Stomach smooth muscle (tissue), 2 donors: ENCODE data around the gene MFF.

Experiments
- H3K27ac ChIP-seq: one replicate; pipeline ENCODE4 v1.7.0; 2013; ENCODE audit warnings: mild to moderate bottlenecking, low read length, inconsistent platforms
- H3K27me3 ChIP-seq, 2 donors: one replicate each; pipeline ENCODE4 v1.7.0; 2013; ENCODE audit warnings: low read length in 2 of 2; ENCODE audit not compliant: insufficient read depth in 2 of 2, control insufficient read depth in 1 of 2
- H3K36me3 ChIP-seq, 2 donors: one replicate each; pipeline ENCODE4 v1.7.0; 2013; ENCODE audit warnings: low read length in 2 of 2; ENCODE audit not compliant: control insufficient read depth in 2 of 2, insufficient read depth in 2 of 2
- H3K4me1 ChIP-seq: one replicate; pipeline ENCODE4 v1.7.0; 2013; ENCODE audit warnings: low read length; ENCODE audit not compliant: control insufficient read depth, insufficient read depth
- H3K4me3 ChIP-seq, 2 donors: one replicate each; pipeline ENCODE4 v1.7.0; 2013; ENCODE audit warnings: low read length in 2 of 2
- H3K9ac ChIP-seq, 2 donors: one replicate each; pipeline ENCODE4 v1.7.0; 2013; ENCODE audit warnings: low read length in 2 of 2, mild to moderate bottlenecking in 1 of 2
- H3K9me3 ChIP-seq, 2 donors: one replicate each; pipeline ENCODE4 v1.7.0; 2013; ENCODE audit warnings: low read length in 2 of 2; ENCODE audit not compliant: control insufficient read depth in 2 of 2
- donor health status: healthy.
- donor health status: Pancreatic carcinoma.

MFF gene

DNA sequence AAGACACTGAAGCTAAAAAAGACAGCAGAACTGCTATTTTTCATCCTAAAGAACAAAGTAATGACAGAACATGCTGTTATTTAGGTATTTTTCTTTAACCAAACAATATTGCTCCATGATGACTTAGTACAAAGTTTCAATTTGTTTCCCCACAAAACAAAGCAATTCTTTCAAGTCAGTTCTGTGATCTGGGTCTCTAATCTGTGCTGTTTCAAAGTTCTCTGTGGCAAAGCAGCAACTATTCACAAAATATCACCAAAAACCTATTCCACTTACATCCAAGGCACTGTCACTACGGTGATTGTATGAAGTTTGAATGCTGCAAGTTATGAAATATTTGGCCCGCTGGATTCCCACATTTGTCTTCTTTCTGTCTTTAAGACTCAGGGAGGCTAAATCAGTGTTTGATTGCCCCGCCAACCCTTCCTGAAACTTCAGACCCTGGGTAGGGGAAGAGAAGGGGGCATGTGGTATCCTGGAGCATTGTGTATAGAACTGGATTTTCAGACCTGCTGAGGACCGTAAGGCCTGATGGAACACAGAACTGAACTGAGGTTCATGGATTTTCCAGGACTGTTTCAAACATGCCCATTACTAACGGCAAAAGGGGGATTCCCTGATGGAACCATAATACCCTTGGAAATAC lies 13.1 kb upstream of the MFF start:
- H3K27ac ChIP-seq = no peak overlapping the region
- H3K27me3 ChIP-seq = no peaks in the 10 kb centered on the region
- H3K36me3 ChIP-seq = no peaks in the 10 kb centered on the region
- no peak overlapping the region for H3K4me3 ChIP-seq
- H3K4me1 ChIP-seq = no peaks in the 10 kb centered on the region
- H3K9ac ChIP-seq = no peak overlapping the region
- no peaks in the 10 kb centered on the region for H3K9me3 ChIP-seq

DNA sequence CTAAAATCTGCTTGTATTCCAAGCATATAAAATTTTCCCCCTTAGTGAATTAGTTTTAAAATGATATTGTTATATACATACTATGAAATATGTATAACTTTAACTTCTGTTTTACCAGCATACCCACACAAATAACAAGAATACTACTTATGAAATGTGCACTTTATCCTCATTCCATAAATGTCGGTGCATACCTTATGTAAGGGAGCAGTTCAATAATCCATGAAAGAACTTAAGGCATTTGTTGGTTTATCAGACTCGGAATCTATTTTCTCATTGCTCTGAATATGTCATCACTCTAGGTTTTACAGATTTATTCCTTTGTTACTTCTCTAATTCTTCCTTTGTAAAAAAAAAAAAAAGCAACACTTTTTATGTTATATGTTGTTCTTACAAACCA lies 12.5 kb upstream of the MFF start:
- H3K9ac ChIP-seq = no peak overlapping the region
- H3K4me3 ChIP-seq = no peak overlapping the region
- H3K36me3 ChIP-seq = no peaks in the 10 kb centered on the region
- H3K27ac ChIP-seq = no peak overlapping the region
- no peaks in the 10 kb centered on the region for H3K9me3 ChIP-seq
- no peaks in the 10 kb centered on the region for H3K27me3 ChIP-seq
- no peaks in the 10 kb centered on the region for H3K4me1 ChIP-seq

DNA sequence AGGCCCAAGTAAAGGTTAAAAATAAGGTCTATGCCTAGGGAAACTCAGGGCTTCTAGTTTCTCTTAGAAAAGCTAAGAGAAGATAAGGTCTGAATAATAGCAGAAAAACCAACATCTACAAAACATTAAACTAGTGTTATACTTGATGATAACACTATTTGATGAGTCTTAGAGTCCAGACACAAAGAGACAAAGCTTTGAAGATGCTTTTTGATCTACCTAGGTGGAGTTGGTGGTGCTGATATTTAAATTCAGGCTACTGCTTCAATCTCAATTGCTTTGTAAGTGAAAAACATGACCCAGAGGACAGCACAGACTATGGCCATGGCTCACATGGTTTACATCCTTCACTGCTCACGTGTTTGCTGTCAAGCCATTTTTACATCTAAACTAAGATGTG lies 11.7 kb upstream of the MFF start:
- H3K4me1 ChIP-seq = no peaks in the 10 kb centered on the region
- H3K36me3 ChIP-seq = no peaks in the 10 kb centered on the region
- no peak overlapping the region for H3K9ac ChIP-seq
- no peak overlapping the region for H3K4me3 ChIP-seq
- no peaks in the 10 kb centered on the region for H3K27me3 ChIP-seq
- H3K9me3 ChIP-seq = no peaks in the 10 kb centered on the region
- H3K27ac ChIP-seq = no peak overlapping the region

DNA sequence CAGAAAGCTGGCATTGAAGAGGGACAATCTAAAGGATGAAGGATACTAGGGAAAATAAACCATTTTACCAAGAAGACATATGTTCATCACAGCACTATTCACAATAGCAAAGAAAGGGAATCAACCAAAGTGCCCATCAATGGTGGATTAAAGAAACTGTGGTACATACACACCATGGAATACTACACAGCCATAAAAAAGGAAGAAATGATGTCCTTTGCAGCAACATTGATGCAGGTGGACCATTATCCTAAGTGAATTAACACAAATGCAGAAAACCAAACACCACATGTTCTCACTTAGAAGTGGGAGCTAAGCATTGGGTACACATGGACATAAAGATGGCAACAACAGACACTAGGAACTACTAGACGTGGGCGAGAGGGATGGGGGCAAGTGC lies 7.2 kb upstream of the MFF start:
- Histone ChIP-seq H3K9ac (no peak overlapping the region), H3K27me3 (no peaks in the 10 kb centered on the region), H3K9me3 (no peaks in the 10 kb centered on the region), H3K4me1 (no peaks in the 10 kb centered on the region), H3K27ac (no peak overlapping the region), H3K36me3 (no peaks in the 10 kb centered on the region), H3K4me3 (no peak overlapping the region)

DNA sequence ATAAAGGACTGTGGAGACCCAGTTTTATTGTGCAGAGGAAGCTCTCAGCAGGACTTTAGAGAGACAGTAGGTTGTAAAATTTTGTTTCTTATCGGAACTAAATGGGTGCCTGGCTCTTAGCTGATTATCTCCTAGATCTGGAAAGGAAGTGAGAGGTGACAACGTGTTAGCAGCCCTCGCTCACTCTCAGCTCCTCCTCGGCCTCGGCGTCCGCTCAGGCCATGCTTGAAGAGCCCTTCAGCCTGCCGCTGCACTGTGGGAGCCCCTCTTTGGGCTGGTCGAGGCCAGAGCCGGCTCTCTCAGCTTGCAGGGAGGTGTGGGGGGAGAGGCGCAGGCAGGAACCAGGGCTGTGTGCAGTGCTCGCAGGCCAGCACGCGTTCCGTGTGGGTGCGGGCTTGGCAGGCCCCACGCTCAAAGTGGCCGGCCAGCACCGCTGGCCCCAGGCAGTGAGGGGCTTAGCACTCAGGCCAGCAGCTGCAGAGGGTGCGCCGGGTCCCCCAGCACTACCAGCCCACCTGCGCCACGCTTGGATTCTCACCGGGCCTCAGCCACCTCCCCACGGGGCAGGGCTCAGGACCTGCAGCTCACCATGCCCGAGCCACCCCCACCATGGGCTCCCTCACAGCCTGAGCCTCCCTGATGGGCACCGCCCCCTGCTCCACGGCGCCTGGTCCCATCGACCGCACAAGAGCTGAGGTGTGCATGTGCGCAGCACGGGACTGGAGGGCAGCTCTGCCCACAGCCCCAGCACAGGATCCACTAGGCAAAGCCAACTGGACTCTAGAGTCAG lies 4.6 kb upstream of the MFF start:
- Histone ChIP-seq H3K36me3 (no peaks in the 10 kb centered on the region), H3K27me3 (no peaks in the 10 kb centered on the region), H3K9me3 (no peaks in the 10 kb centered on the region), H3K9ac (no peak overlapping the region), H3K27ac (no peak overlapping the region), H3K4me1 (no peaks in the 10 kb centered on the region), H3K4me3 (no peak overlapping the region)

DNA sequence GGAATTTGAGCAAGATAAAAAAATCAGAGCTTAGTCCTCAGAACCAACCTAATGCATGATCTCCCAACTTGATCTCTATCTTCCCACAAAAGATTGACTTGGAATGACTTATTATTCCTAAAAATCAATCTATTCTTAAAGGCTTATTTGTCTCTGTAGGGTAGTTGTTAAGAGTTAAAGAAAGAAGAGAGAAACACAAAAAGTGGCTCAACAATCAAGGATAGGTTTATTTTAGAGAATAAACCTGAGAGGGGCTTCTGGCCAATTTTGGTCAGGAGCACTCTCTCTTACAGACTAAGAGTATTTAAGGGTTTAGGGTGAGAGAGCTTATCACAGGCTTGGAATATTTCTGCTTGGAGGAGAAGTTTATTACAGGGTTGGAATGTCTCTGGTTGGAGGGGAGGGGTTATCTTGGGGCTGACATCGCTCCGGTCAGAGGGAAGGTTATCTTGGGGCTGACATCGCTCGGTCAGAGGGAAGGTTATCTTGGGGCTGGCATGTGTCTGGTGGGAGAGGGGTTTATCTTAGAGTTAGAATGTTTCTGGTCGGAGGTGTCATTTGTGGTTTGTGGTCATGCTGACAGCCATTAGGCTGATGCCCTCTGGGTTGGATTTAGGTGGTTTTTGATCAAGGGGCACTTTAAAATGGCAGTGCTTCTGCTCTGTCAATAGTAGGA lies 2.4 kb upstream of the MFF start:
- H3K4me1 ChIP-seq = no peaks in the 10 kb centered on the region
- H3K9me3 ChIP-seq = no peaks in the 10 kb centered on the region
- no peaks in the 10 kb centered on the region for H3K36me3 ChIP-seq
- no peak overlapping the region for H3K9ac ChIP-seq
- no peaks in the 10 kb centered on the region for H3K27me3 ChIP-seq
- no peak overlapping the region for H3K27ac ChIP-seq
- H3K4me3 ChIP-seq = no peak overlapping the region

DNA sequence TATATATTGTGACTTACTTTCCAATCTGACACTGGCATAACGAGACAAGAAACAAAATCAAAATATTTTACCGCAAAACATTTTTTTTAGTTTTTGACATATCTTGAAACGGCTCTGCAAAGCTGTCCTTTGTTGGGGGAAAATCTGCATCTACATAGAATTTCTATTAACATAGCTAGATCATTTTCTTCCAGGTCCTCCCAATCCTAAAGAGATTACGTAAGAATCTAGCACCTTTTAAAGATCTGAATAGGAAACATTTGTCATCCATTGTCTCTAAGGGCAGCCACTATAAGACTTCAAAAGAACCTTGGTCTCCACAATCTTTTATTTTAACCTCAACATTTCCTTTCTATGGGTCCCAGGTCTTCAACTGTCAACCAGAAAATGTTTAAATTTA lies 1.2 kb upstream of the MFF start:
- Histone ChIP-seq H3K27ac (no peak overlapping the region), H3K36me3 (no peaks in the 10 kb centered on the region), H3K9me3 (no peaks in the 10 kb centered on the region), H3K4me3 (peak overlapping the region; percentile 89 to 90), H3K9ac (no peak overlapping the region), H3K4me1 (no peaks in the 10 kb centered on the region), H3K27me3 (no peaks in the 10 kb centered on the region)

DNA sequence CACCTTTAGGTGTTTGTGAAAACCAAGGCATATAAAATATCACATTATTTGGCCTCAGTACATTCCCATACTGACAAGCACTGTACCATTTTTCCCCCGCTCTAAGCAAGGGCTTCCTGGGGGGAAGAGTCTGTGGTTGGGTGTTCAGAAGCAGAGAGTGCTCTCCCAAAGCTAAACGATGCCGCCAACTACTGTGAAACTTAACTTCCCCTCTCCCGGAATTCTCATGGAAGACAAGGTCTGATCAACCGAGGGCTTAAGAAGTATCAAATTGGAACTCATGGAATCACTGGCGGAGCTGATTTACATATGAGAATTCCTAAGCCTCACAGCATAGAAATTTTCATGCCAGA lies 433 bp upstream of the MFF start:
- H3K9ac ChIP-seq = peak overlapping the region; percentile 87 to 94

DNA sequence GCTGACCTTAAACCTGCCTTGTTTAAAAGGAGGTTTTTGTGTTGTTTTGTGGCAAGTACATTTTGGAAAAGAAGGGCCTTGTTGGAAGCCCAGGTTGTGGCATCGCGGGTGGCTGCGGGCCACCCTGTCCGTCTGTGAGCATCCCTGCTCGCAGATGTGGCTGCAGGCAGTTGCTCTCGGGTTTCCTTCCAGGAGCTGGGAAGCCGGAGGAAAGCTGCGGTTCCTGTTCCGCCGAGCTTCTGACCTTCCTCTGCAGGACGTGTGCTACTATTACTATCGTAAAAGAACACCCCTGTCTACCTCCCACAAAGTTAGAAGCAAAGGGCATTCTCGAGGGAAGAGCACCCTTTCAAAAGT lies 766 bp downstream of the MFF start:
- Histone ChIP-seq H3K4me3 (peak overlapping the region; percentile 89 to 90), H3K9ac (peak overlapping the region; percentile 87 to 94), H3K36me3 (no peaks in the 10 kb centered on the region), H3K27me3 (no peaks in the 10 kb centered on the region), H3K27ac (peak overlapping the region; percentile 80), H3K4me1 (no peaks in the 10 kb centered on the region), H3K9me3 (no peaks in the 10 kb centered on the region)

More for the DNA sequence above, 433 bp upstream of the MFF start:
- Histone ChIP-seq H3K27ac (peak overlapping the region; percentile 80), H3K9me3 (no peaks in the 10 kb centered on the region), H3K4me1 (no peaks in the 10 kb centered on the region), H3K27me3 (no peaks in the 10 kb centered on the region), H3K4me3 (peak overlapping the region; percentile 89 to 90), H3K36me3 (no peaks in the 10 kb centered on the region)

DNA sequence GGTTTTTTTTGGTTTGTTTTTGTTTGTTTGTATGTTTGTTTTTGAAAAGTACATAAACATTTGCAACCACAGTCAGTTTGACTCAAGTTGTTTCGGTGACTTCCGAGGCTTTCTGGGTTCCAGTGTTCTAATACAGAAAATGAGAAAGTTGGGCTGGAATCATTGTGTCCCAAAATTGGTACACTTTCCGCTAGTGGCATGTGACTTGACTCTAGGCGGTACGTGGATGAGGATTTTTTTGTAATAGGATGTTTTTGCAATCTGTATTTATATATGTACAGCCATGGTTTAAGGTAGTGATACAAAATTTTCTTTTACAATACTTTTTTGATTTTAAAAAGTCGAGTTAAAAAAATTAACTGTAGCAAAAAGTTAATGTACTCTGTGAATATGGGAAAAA lies 1.7 kb downstream of the MFF start:
- no peak overlapping the region for H3K4me3 ChIP-seq
- H3K4me1 ChIP-seq = no peaks in the 10 kb centered on the region
- H3K9me3 ChIP-seq = no peaks in the 10 kb centered on the region
- H3K27ac ChIP-seq = no peak overlapping the region
- no peaks in the 10 kb centered on the region for H3K36me3 ChIP-seq
- no peak overlapping the region for H3K9ac ChIP-seq
- H3K27me3 ChIP-seq = no peaks in the 10 kb centered on the region

DNA sequence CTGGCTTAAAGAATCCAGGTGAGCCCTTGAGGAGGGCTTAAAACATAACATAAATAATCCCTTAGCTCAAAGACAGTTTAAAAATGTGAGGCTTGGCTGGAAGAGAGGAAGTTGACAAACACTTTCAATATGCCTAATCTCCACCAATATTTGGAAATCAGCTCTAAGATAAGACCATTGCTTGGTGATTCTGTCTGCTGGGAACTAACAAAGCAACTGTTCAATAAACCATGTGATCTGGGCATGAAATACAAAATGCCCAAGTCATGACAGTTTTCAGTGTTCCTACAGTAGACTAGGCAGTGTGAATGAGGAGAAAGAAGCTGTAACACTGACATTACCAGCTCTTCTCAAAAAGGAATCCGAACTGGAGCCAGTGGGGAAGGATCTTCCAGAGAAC lies 10.7 kb downstream of the MFF start:
- Histone ChIP-seq H3K27me3 (no peaks in the 10 kb centered on the region), H3K4me3 (no peak overlapping the region), H3K27ac (no peak overlapping the region), H3K9ac (no peak overlapping the region), H3K4me1 (no peaks in the 10 kb centered on the region), H3K36me3 (peaks cover 6 to 18% of the 10 kb centered on the region in 2 donors), H3K9me3 (no peaks in the 10 kb centered on the region)
